ENCODE results near the gene LAMA2. TPM values are rescaled to one million over a fixed set of nuclear protein-coding genes. Genes with fewer than 3 reads are reported as not detected.

LAMA2 gene
- total and polyA plus RNA-seq, 2 of the 13 experiments (the other 11 are each of a cell fraction or from before 2014, with no cell fraction given) = 0.11 to 0.28 TPM

DNA sequence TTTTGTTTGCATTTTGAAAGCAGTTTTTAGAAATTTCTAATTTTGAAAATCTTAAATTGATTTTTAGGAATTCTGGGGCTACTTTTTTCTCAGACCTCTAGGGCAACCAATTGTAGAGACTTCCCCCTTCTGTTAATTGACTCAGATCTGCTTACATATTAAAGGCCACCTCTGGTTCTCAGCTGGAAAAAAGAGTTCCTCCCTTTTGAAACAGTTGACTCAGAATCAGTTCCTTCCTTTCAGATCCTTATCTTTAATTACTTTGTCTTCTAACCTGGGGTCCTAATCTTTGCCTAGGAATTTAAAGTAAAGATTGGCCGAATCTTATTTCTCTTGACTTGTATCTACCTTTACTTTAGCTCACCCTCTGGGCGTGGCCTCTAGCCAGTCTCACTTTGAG is 146.8 kb downstream of the LAMA2 start:
- intact Hi-C loops (cut with micrococcal nuclease; ENCODE audit: unreplicated experiment) = loop anchor here (5.0 kb wide), 1 partner anchor 1332 kb away; no protein-coding TSS in a partner anchor
- H3K9ac ChIP-seq (ENCODE audit: insufficient read depth, low read depth, low read length) = no peak overlapping the region
- ChIA-PET POLR2A (no interaction called here), CTCF (ENCODE audit: low intra/inter-chr PET ratio, low total read pairs) (no interaction called here)
- no peaks in the 10 kb centered on the region for H4K20me1 ChIP-seq (ENCODE audit: insufficient read depth, low read length)
- BruUV-seq (replicated peaks) = no TSS peak
- under 1% methylated on average over 2 of the region's 2 CpGs for WGBS (ENCODE audit: low lambda C conversion rate)
- in situ Hi-C loops (cut with HindIII; ENCODE audit: extremely low pct_ligation_motif_present, low pct_unique_long_range_greater_than_20kb) = no loop called here
- DNase-seq (ENCODE audit: low spot score) = no peak
- H3K79me2 ChIP-seq (ENCODE audit: insufficient read depth, low read length) = no peaks in the 10 kb centered on the region
- ATAC-seq = no peak
- H3K4me2 ChIP-seq (ENCODE audit: low read depth, low read length) = no peak overlapping the region
- no peaks in the 10 kb centered on the region for H3K4me1 ChIP-seq (ENCODE audit: insufficient read depth, low read length)
- no peaks in the 10 kb centered on the region for H3K36me3 ChIP-seq (replicated peaks in 1 of 2; ENCODE audit: control insufficient read depth in 1 of 2, insufficient read depth in 2 of 2, low read length in 2 of 2)
- H3K4me3 ChIP-seq (replicated peaks in 1 of 3; ENCODE audit: insufficient read depth in 1 of 3, low read depth in 2 of 3, low read length in 3 of 3) = no peak overlapping the region
- no peaks in the 10 kb centered on the region for H3K9me3 ChIP-seq (ENCODE audit: low read length)
- H3K27ac ChIP-seq (ENCODE audit: extremely low read length, insufficient read depth, low read length) = no peak overlapping the region
- no peak for FAIRE-seq
- H3K27me3 ChIP-seq (ENCODE audit: control insufficient read depth in 1 of 2, insufficient read depth in 2 of 2, low read length in 2 of 2) = no peaks in the 10 kb centered on the region
- H2AFZ ChIP-seq (ENCODE audit: low read length) = no peak overlapping the region
- TF ChIP-seq STAT5B (CRISPR knock-in tag; IDR thresholded peaks at IDR 0.05) (no peak), ZNF124 (CRISPR knock-in tag; IDR thresholded peaks at IDR 0.05) (no peak), NR2F6 (IDR thresholded peaks at IDR 0.05) (no peak), NR2F6 (CRISPR knock-in tag; IDR thresholded peaks at IDR 0.05) (no peak), ZFP36 (IDR thresholded peaks at IDR 0.05; ENCODE audit: borderline replicate concordance, low read depth, low read length, partially characterized antibody) (no peak), SRSF9 (IDR thresholded peaks at IDR 0.05; ENCODE audit: borderline replicate concordance, insufficient read depth, low read depth, low read length, poor library complexity, severe bottlenecking) (no peak), TBX2 (CRISPR knock-in tag; IDR thresholded peaks at IDR 0.05; ENCODE audit: borderline replicate concordance) (no peak), RBFOX2 (IDR thresholded peaks at IDR 0.05; ENCODE audit: low read depth, low read length) (no peak), ZNF709 (CRISPR knock-in tag; IDR thresholded peaks at IDR 0.05) (no peak), ZNF569 (CRISPR knock-in tag; IDR thresholded peaks at IDR 0.05; ENCODE audit: borderline replicate concordance) (no peak), ZFP90 (CRISPR knock-in tag; IDR thresholded peaks at IDR 0.05; ENCODE audit: borderline replicate concordance) (no peak), ZNF83 (CRISPR knock-in tag; IDR thresholded peaks at IDR 0.05; ENCODE audit: borderline replicate concordance) (no peak)
- TF ChIP-seq, protein P1, sequence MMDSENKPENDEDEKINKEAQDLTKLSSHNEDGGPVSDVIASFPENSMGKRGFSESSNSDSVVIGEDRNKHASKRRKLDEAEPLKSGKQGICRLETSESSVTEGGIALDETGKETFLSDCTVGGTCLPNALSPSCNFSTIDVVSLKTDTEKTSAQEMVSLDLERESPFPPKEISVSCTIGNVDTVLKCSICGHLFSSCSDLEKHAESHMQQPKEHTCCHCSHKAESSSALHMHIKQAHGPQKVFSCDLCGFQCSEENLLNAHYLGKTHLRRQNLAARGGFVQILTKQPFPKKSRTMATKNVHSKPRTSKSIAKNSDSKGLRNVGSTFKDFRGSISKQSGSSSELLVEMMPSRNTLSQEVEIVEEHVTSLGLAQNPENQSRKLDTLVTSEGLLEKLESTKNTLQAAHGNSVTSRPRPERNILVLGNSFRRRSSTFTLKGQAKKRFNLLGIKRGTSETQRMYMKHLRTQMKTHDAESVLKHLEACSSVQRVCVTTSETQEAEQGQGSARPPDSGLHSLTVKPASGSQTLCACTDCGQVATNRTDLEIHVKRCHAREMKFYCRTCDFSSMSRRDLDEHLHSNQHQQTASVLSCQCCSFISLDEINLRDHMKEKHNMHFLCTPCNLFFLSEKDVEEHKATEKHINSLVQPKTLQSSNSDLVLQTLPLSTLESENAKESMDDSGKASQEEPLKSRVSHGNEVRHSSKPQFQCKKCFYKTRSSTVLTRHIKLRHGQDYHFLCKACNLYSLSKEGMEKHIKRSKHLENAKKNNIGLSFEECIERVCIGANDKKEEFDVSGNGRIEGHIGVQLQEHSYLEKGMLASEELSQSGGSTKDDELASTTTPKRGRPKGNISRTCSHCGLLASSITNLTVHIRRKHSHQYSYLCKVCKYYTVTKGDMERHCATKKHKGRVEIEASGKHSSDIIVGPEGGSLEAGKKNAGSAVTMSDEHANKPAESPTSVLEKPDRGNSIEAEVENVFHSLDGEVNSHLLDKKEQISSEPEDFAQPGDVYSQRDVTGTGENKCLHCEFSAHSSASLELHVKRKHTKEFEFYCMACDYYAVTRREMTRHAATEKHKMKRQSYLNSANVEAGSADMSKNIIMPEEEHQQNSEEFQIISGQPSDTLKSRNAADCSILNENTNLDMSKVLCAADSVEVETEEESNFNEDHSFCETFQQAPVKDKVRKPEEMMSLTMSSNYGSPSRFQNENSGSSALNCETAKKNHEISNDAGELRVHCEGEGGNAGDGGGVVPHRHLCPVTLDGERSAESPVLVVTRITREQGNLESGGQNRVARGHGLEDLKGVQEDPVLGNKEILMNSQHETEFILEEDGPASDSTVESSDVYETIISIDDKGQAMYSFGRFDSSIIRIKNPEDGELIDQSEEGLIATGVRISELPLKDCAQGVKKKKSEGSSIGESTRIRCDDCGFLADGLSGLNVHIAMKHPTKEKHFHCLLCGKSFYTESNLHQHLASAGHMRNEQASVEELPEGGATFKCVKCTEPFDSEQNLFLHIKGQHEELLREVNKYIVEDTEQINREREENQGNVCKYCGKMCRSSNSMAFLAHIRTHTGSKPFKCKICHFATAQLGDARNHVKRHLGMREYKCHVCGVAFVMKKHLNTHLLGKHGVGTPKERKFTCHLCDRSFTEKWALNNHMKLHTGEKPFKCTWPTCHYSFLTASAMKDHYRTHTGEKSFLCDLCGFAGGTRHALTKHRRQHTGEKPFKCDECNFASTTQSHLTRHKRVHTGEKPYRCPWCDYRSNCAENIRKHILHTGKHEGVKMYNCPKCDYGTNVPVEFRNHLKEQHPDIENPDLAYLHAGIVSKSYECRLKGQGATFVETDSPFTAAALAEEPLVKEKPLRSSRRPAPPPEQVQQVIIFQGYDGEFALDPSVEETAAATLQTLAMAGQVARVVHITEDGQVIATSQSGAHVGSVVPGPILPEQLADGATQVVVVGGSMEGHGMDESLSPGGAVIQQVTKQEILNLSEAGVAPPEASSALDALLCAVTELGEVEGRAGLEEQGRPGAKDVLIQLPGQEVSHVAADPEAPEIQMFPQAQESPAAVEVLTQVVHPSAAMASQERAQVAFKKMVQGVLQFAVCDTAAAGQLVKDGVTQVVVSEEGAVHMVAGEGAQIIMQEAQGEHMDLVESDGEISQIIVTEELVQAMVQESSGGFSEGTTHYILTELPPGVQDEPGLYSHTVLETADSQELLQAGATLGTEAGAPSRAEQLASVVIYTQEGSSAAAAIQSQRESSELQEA (CRISPR knock-in tag; IDR thresholded peaks at IDR 0.05; ENCODE audit: not compliant biosample characterization) = no peak
- TF ChIP-seq, protein P2, sequence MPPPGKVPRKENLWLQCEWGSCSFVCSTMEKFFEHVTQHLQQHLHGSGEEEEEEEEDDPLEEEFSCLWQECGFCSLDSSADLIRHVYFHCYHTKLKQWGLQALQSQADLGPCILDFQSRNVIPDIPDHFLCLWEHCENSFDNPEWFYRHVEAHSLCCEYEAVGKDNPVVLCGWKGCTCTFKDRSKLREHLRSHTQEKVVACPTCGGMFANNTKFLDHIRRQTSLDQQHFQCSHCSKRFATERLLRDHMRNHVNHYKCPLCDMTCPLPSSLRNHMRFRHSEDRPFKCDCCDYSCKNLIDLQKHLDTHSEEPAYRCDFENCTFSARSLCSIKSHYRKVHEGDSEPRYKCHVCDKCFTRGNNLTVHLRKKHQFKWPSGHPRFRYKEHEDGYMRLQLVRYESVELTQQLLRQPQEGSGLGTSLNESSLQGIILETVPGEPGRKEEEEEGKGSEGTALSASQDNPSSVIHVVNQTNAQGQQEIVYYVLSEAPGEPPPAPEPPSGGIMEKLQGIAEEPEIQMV (CRISPR knock-in tag; IDR thresholded peaks at IDR 0.05; ENCODE audit: low read depth) = no peak

All from HepG2 (cell line).